MCF 10A (cell line): ENCODE measurements around the gene FADS3. TPM values are rescaled to one million over a fixed set of nuclear protein-coding genes. Genes with fewer than 3 reads are reported as not detected.
A peak's percentile ranks its signal among the peaks of the same experiment; 100 is the strongest.

Source experiments
- BruUV-seq: library from RNA; stranded (reverse); fragments of 400-500 nt; replicated peaks from 2 replicates; lab custom pipeline; 2021; lab: Mats Ljungman, UMichigan
- CTCF ChIA-PET: fragments of 300-600 bp; sonication (Branson Sonifier 250); formaldehyde crosslinking; extraction: SDS; loops from one replicate; lab custom pipeline; 2021; ENCODE audit warnings: antibody characterized with exemption, inconsistent platforms; lab: Yijun Ruan, JAX
- POLR2A ChIA-PET: fragments of 300-600, 350-650 bp; sonication (Branson Sonifier 250); formaldehyde crosslinking; extraction: SDS; loops from one replicate; lab custom pipeline; 2020; ENCODE audit warnings: antibody characterized with exemption, inconsistent platforms; lab: Yijun Ruan, JAX
- DNase-seq: peaks from one replicate; pipeline ENCODE4 v3.0.0-alpha.2; 2018; ENCODE audit not compliant: unreplicated experiment
- H3K27ac Mint-ChIP-seq: one replicate; pipeline ENCODE4 v1.8.0; 2022; ENCODE audit warnings: mild to moderate bottlenecking, low read depth, mixed read lengths; ENCODE audit not compliant: unreplicated experiment
- H3K27me3 Mint-ChIP-seq: one replicate; pipeline ENCODE4 v1.8.0; 2022; ENCODE audit warnings: mixed read lengths; ENCODE audit not compliant: insufficient read depth, unreplicated experiment
- H3K36me3 Mint-ChIP-seq: one replicate; pipeline ENCODE4 v1.8.0; 2022; ENCODE audit warnings: mild to moderate bottlenecking, moderate library complexity, mixed read lengths; ENCODE audit not compliant: insufficient read depth, unreplicated experiment
- H3K4me1 Mint-ChIP-seq: one replicate; pipeline ENCODE4 v1.8.0; 2022; ENCODE audit warnings: mixed read lengths; ENCODE audit not compliant: insufficient read depth, unreplicated experiment
- H3K4me3 Mint-ChIP-seq: one replicate; pipeline ENCODE4 v1.8.0; 2022; ENCODE audit warnings: mild to moderate bottlenecking, moderate library complexity, mixed read lengths; ENCODE audit not compliant: unreplicated experiment
- H3K9me3 Mint-ChIP-seq: one replicate; pipeline ENCODE4 v1.8.0; 2022; ENCODE audit warnings: mixed read lengths; ENCODE audit not compliant: unreplicated experiment
- CTCF ChIP-seq: fragments of 200-600 bp; IDR thresholded peaks from one replicate; pipeline ENCODE4 v1.8.0; 2022; ENCODE audit warnings: antibody characterized with exemption, mild to moderate bottlenecking; ENCODE audit not compliant: unreplicated experiment
- intact Hi-C: fragments of 100-400 bp; cut with micrococcal nuclease; formaldehyde crosslinking; loops from 2 replicates; pipeline ENCODE4 v1.14.1; 2022
- total RNA-seq: library from RNA; stranded (reverse); gene quantifications from 2 replicates; pipeline ENCODE4 v1.2.3, GENCODE V29; 2022

Gene FADS3
- total RNA-seq, 1 experiment from 2014 or later, result 145 TPM

DNA sequence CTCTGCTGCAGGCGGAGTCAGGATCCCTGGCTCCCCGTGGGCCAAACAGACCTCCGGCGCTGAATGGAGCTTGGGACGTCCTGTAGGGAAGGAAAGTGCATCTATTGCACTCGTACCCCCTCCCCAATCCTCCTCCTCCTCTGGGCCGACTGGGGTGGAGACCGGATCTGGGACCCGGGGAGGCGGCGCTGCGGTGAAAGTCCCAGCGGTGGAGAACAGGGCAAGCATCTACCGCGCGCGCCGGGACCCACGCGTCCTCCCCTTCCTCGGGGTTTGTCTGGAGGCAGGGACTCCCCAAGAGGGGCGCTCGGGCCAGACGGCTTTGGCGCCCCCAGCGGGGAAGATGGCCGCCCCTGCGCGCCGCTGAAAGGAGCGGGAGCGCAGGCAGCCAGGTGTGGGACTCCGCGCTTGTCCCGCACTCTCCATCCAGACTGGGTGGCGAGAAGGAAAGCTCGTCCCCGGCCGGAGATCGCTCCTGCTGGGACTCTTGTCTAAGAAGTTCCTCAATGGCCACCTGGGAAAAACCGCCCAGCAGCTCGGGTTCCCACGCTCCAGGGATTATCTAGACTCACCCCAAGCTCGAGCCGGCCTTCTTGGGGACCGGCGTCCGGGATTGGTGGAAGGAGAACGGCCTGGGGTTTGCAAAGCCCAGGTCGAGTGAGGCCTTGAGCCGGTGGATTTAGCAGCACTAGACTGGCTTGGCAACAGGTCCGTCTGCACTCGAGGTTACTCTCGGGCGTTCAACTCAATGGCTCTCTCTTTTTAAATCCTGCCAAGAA is 62.5 kb downstream of the FADS3 start:
- Mint-ChIP-seq H3K4me3 (peak overlapping the region; percentile 75), H3K27me3 (no peaks in the 10 kb centered on the region), H3K9me3 (no peaks in the 10 kb centered on the region), H3K27ac (no peak overlapping the region), H3K4me1 (peaks cover 8% of the 10 kb centered on the region), H3K36me3 (no peaks in the 10 kb centered on the region)
- TF ChIP-seq CTCF, result peak; percentile 29
- ChIA-PET POLR2A (interaction anchor here (0.6 to 2.5 kb wide), 3 partner anchors 10 to 1890 kb away, joined by 3 to 27 read pairs (median 8); partner anchors contain the start of gene FADS1), CTCF (interaction anchor here (0.6 to 1.7 kb wide), 5 partner anchors 8 to 425 kb away, joined by 3 to 5 read pairs (median 4); no protein-coding TSS in a partner anchor)
- intact Hi-C loops, result no loop called here
- BruUV-seq, result no TSS peak
- peak; percentile 27 for DNase-seq

- CTCF ChIA-PET, result interaction anchor here (0.6 to 1.7 kb wide), 4 partner anchors 13 to 426 kb away, joined by 3 to 5 read pairs (median 4); no protein-coding TSS in a partner anchor
- H3K36me3 Mint-ChIP-seq, result no peaks in the 10 kb centered on the region
- POLR2A ChIA-PET, result interaction anchor here (1.7 to 2.5 kb wide), 2 partner anchors 10 to 13 kb away, joined by 8 to 27 read pairs; partner anchors contain the start of gene FADS1
Measured at GRCh38 chr11:61828379-61828628, 63.0 kb downstream of the FADS3 start.

GRCh38 chr11:61827571-61828378 is 63.6 kb downstream of the FADS3 start, which contains the start of gene FADS2:
TSS of gene FADS2 (plus strand) at chr11:61828300. CDS start at chr11:61828391, 91 bp downstream.
- no TSS peak for BruUV-seq
- Mint-ChIP-seq H3K4me1 (peaks cover 8% of the 10 kb centered on the region), H3K27me3 (no peaks in the 10 kb centered on the region), H3K36me3 (no peaks in the 10 kb centered on the region), H3K4me3 (peak within 1 kb of the TSS; percentile 75), H3K27ac (no peak within 1 kb of the TSS), H3K9me3 (no peaks in the 10 kb centered on the region)
- peak; percentile 77 for DNase-seq
- intact Hi-C loops, result no loop called here
- POLR2A ChIA-PET, result interaction anchor here (1.7 to 2.5 kb wide), 2 partner anchors 9 to 13 kb away, joined by 8 to 27 read pairs; partner anchors contain the start of gene FADS1
- TF ChIP-seq CTCF, result no peak
- CTCF ChIA-PET, result interaction anchor here (0.7 to 1.7 kb wide), 3 partner anchors 13 to 55 kb away, joined by 4 to 5 read pairs (median 4); no protein-coding TSS in a partner anchor

More at GRCh38 chr11:61828379-61828628, 63.0 kb downstream of the FADS3 start:
- Mint-ChIP-seq H3K27me3 (no peaks in the 10 kb centered on the region), H3K4me1 (peaks cover 8% of the 10 kb centered on the region), H3K27ac (no peak overlapping the region), H3K9me3 (no peaks in the 10 kb centered on the region), H3K4me3 (peak overlapping the region; percentile 75)
- intact Hi-C loops, result no loop called here
- no peak for TF ChIP-seq CTCF
- no TSS peak for BruUV-seq
- no peak for DNase-seq
